Measurements from ENCODE around the gene RRAS2.

- no peak for TF ChIP-seq CTCF (IDR thresholded peaks at IDR 0.05; ENCODE audit: poor library complexity)
- TF ChIP-seq EZH2 (IDR thresholded peaks at IDR 0.05; ENCODE audit: borderline replicate concordance) = no peak
Observed at GRCh38 chr11:14357881-14358728, 878 bp downstream of the RRAS2 start.

Data from hepatocyte (in vitro differentiated cells).